ENCODE data around the gene SHROOM1.

SHROOM1 gene

GRCh38 chr5:132853790-132854189, 23.3 kb upstream of the SHROOM1 start:
- DNase-seq (ENCODE audit: low spot score): no peak

- DNase-seq (ENCODE audit: low spot score): no peak
These were observed 22.9 kb upstream of the SHROOM1 start for GRCh38 chr5:132853323-132853722.

GRCh38 chr5:132850066-132850465, 19.6 kb upstream of the SHROOM1 start:
- no peak for DNase-seq (ENCODE audit: low spot score)

GRCh38 chr5:132849347-132849746, 18.9 kb upstream of the SHROOM1 start:
- DNase-seq (ENCODE audit: low spot score): no peak

GRCh38 chr5:132848270-132848669, 17.8 kb upstream of the SHROOM1 start:
- DNase-seq (ENCODE audit: low spot score): no peak

GRCh38 chr5:132841305-132841704, 10.9 kb upstream of the SHROOM1 start:
- DNase-seq (ENCODE audit: low spot score): no peak

- DNase-seq (ENCODE audit: low spot score): no peak
These were observed 10.4 kb upstream of the SHROOM1 start for GRCh38 chr5:132840896-132841295.

- DNase-seq (ENCODE audit: low spot score): no peak
These were observed 9.9 kb upstream of the SHROOM1 start for GRCh38 chr5:132840313-132840712.

- no peak for DNase-seq (ENCODE audit: low spot score)
These were observed 9.2 kb upstream of the SHROOM1 start for GRCh38 chr5:132839426-132840301.

- DNase-seq (ENCODE audit: low spot score): no peak
These were observed 8.3 kb upstream of the SHROOM1 start for GRCh38 chr5:132838516-132839282.

GRCh38 chr5:132837868-132838267, 7.4 kb upstream of the SHROOM1 start:
- no peak for DNase-seq (ENCODE audit: low spot score)

GRCh38 chr5:132836852-132837251, 6.4 kb upstream of the SHROOM1 start:
- DNase-seq (ENCODE audit: low spot score): no peak

- no peak for DNase-seq (ENCODE audit: low spot score)
These were observed 3.6 kb upstream of the SHROOM1 start for GRCh38 chr5:132834057-132834456.

GRCh38 chr5:132832612-132833011, 2.2 kb upstream of the SHROOM1 start:
- no peak for DNase-seq (ENCODE audit: low spot score)

- no peak for DNase-seq (ENCODE audit: low spot score)
These were observed 831 bp upstream of the SHROOM1 start for GRCh38 chr5:132831095-132831860.

- DNase-seq (ENCODE audit: low spot score): peak; percentile 81
These were observed 558 bp downstream of the SHROOM1 start for GRCh38 chr5:132829742-132830435.

GRCh38 chr5:132828846-132829494, 1.5 kb downstream of the SHROOM1 start:
- no peak for DNase-seq (ENCODE audit: low spot score)

GRCh38 chr5:132827943-132828673, 2.3 kb downstream of the SHROOM1 start:
- no peak for DNase-seq (ENCODE audit: low spot score)

- no peak for DNase-seq (ENCODE audit: low spot score)
These were observed 3.9 kb downstream of the SHROOM1 start for GRCh38 chr5:132826424-132827082.

GRCh38 chr5:132825834-132826391, 4.5 kb downstream of the SHROOM1 start:
- DNase-seq (ENCODE audit: low spot score): peak; percentile 67

Measured in ecto neural progenitor cell (in vitro differentiated cells).